Neuronal stem cell (in vitro differentiated cells): ENCODE data around the gene GATD1.

ENCODE experiments used
- DNase-seq: peaks from one replicate; pipeline ENCODE4 v3.0.0-alpha.2; 2013; ENCODE audit warnings: low spot score
- H2AFZ ChIP-seq: one replicate; pipeline ENCODE4 v1.6.1; 2013; ENCODE audit warnings: mild to moderate bottlenecking, low read length, inconsistent platforms
- H2AK5ac ChIP-seq: 2 replicates; pipeline ENCODE4 v1.6.1; 2013; ENCODE audit warnings: low read depth, mild to moderate bottlenecking, inconsistent platforms, low read length, moderate library complexity, mixed read lengths
- H2BK120ac ChIP-seq: 2 replicates; pipeline ENCODE4 v1.6.1; 2013; ENCODE audit warnings: low read depth, mild to moderate bottlenecking, inconsistent platforms, low read length, moderate library complexity, mixed read lengths
- H2BK12ac ChIP-seq: one replicate; pipeline ENCODE4 v1.6.1; 2013; ENCODE audit warnings: low read length, inconsistent platforms
- H2BK15ac ChIP-seq: 2 replicates; pipeline ENCODE4 v1.6.1; 2013; ENCODE audit warnings: mild to moderate bottlenecking, low read length, inconsistent platforms, mixed read lengths
- H2BK5ac ChIP-seq: one replicate; pipeline ENCODE4 v1.6.1; 2013; ENCODE audit warnings: inconsistent platforms, mild to moderate bottlenecking, low read length, moderate library complexity
- H3K14ac ChIP-seq: one replicate; pipeline ENCODE4 v1.6.1; 2013; ENCODE audit warnings: low read length, inconsistent platforms
- H3K18ac ChIP-seq: 2 replicates; pipeline ENCODE4 v1.6.1; 2013; ENCODE audit warnings: low read length, inconsistent platforms
- H3K23ac ChIP-seq: 2 replicates; pipeline ENCODE4 v1.6.1; 2013; ENCODE audit warnings: low read depth, mild to moderate bottlenecking, mixed read lengths, low read length, inconsistent platforms; ENCODE audit not compliant: poor library complexity
- H3K27ac ChIP-seq: replicated peaks from 3 replicates; pipeline ENCODE4 v1.5.1; 2013; ENCODE audit warnings: low read length, inconsistent platforms
- H3K27me3 ChIP-seq, 3 experiments: 2 replicates each; pipeline ENCODE4 v1.6.1; 2013; ENCODE audit warnings: low read length in 3 of 3, mild to moderate bottlenecking in 2 of 3, inconsistent platforms in 1 of 3, low read depth in 1 of 3, mixed read lengths in 1 of 3, moderate library complexity in 1 of 3; ENCODE audit not compliant: control insufficient read depth in 3 of 3, insufficient read depth in 3 of 3
- H3K36me3 ChIP-seq, 2 donors: replicated peaks in 1 of 2; 2 replicates each; pipeline ENCODE4 v1.6.1; 2013; ENCODE audit warnings: low read length in 2 of 2; ENCODE audit not compliant: control insufficient read depth in 2 of 2, insufficient read depth in 2 of 2
- H3K4ac ChIP-seq: 2 replicates; pipeline ENCODE4 v1.6.1; 2013; ENCODE audit warnings: inconsistent platforms, mild to moderate bottlenecking, low read length, moderate library complexity
- H3K4me1 ChIP-seq, 2 donors: 1 replicate in 1 of 2; 2 replicates in 1 of 2; pipeline ENCODE4 v1.6.1; 2013; ENCODE audit warnings: low read length in 2 of 2, low read depth in 1 of 2; ENCODE audit not compliant: control insufficient read depth in 2 of 2, insufficient read depth in 1 of 2
- H3K4me2 ChIP-seq: one replicate; pipeline ENCODE4 v1.6.1; 2013; ENCODE audit warnings: mild to moderate bottlenecking, low read length, inconsistent platforms; ENCODE audit not compliant: insufficient read depth, poor library complexity, severe bottlenecking
- H3K4me3 ChIP-seq, 2 donors: 2 replicates each; pipeline ENCODE4 v1.5.1; 2013; ENCODE audit warnings: low read length in 2 of 2, mild to moderate bottlenecking in 2 of 2, inconsistent platforms in 1 of 2, moderate library complexity in 1 of 2
- H3K79me1 ChIP-seq: one replicate; pipeline ENCODE4 v1.6.1; 2013; ENCODE audit warnings: low read depth, mild to moderate bottlenecking, inconsistent platforms, low read length, moderate library complexity
- H3K9ac ChIP-seq: one replicate; pipeline ENCODE4 v1.6.1; 2013; ENCODE audit warnings: mild to moderate bottlenecking, low read depth, low read length, inconsistent platforms; ENCODE audit not compliant: poor library complexity
- H3K9me3 ChIP-seq, 2 donors: replicated peaks in 1 of 2; 2 replicates each; pipeline versions ENCODE3 to v1.6.1; 2013; ENCODE audit warnings: low read length in 2 of 2, mild to moderate bottlenecking in 2 of 2, inconsistent platforms in 1 of 2, low read depth in 1 of 2, mixed read lengths in 1 of 2, moderate library complexity in 1 of 2; ENCODE audit not compliant: control insufficient read depth in 2 of 2, insufficient read depth in 1 of 2
- H4K8ac ChIP-seq: one replicate; pipeline ENCODE4 v1.6.1; 2013; ENCODE audit warnings: low read depth, mild to moderate bottlenecking, inconsistent platforms, low read length, moderate library complexity
- H4K91ac ChIP-seq: one replicate; pipeline ENCODE4 v1.6.1; 2013; ENCODE audit warnings: low read length, low read depth, mild to moderate bottlenecking, inconsistent platforms; ENCODE audit not compliant: poor library complexity
- WGBS, 2 donors: extraction: QIAGEN DNeasy Blood & Tissue Kit; methylation state at CpG; one replicate each; pipeline ENCODE4 v1.1.7; 2013; ENCODE audit warnings: missing lambda C conversion rate in 2 of 2, mixed read lengths in 1 of 2; ENCODE audit not compliant: insufficient read length in 2 of 2, insufficient replicate concordance in 1 of 2; ENCODE audit errors: extremely low coverage in 2 of 2; 5-methylcytosine and 5-hydroxymethylcytosine counted together

GATD1 gene

GRCh38 chr11:776263-776560 is 1.1 kb downstream of the GATD1 start:
- peaks cover 8 to 19% of the 10 kb centered on the region in 2 donors for H3K4me1 ChIP-seq
- no peaks in the 10 kb centered on the region for H3K9me3 ChIP-seq
- no peak overlapping the region for H3K14ac ChIP-seq
- no peak for DNase-seq
- H3K36me3 ChIP-seq = peaks cover 15 to 60% of the 10 kb centered on the region in 2 donors
- H3K27ac ChIP-seq = no peak overlapping the region
- H3K23ac ChIP-seq = no peak overlapping the region
- H2BK5ac ChIP-seq = peak overlapping the region; percentile 90
- peak overlapping the region; percentile 96 for H3K18ac ChIP-seq
- H2BK120ac ChIP-seq = peak overlapping the region; percentile 72
- H2AK5ac ChIP-seq = peak overlapping the region; percentile 98
- no peak overlapping the region for H2AFZ ChIP-seq
- H4K91ac ChIP-seq = no peak overlapping the region
- no peaks in the 10 kb centered on the region for H3K27me3 ChIP-seq
- peaks cover 26% of the 10 kb centered on the region for H3K79me1 ChIP-seq
- H2BK12ac ChIP-seq = no peak overlapping the region
- no peak overlapping the region for H4K8ac ChIP-seq
- no peak overlapping the region for H3K9ac ChIP-seq
- WGBS, 2 donors = no CpG with 5 or more reads among the region's 11 CpGs
- peak overlapping the region; percentile 93 for H3K4me2 ChIP-seq
- H2BK15ac ChIP-seq = no peak overlapping the region
- peak overlapping the region; percentile 84 for H3K4ac ChIP-seq
- peak overlapping the region; percentile 61 to 90 for H3K4me3 ChIP-seq

GRCh38 chr11:774873-775592 is 2.3 kb downstream of the GATD1 start:
- Histone ChIP-seq H3K9ac (peak overlapping the region; percentile 44), H3K4me1 (peaks cover 8 to 13% of the 10 kb centered on the region in 2 donors), H3K18ac (no peak overlapping the region), H2BK120ac (no peak overlapping the region), H4K8ac (no peak overlapping the region), H3K4ac (no peak overlapping the region), H3K79me1 (peaks cover 28% of the 10 kb centered on the region), H4K91ac (no peak overlapping the region), H3K4me3 (peak overlapping the region; percentile 4 to 16), H3K9me3 (no peaks in the 10 kb centered on the region), H2AFZ (no peak overlapping the region), H3K27me3 (no peaks in the 10 kb centered on the region), H3K14ac (no peak overlapping the region), H2BK15ac (no peak overlapping the region), H2BK12ac (peak overlapping the region; percentile 63), H3K4me2 (peak overlapping the region; percentile 2), H3K36me3 (peaks cover 21 to 64% of the 10 kb centered on the region in 2 donors), H3K27ac (no peak overlapping the region), H2AK5ac (peak overlapping the region; percentile 34), H3K23ac (peak overlapping the region; percentile 73), H2BK5ac (peak overlapping the region; percentile 60)
- no CpG with 5 or more reads among the region's 20 CpGs for WGBS, 2 donors
- DNase-seq = no peak

GRCh38 chr11:773830-774229 is 3.5 kb downstream of the GATD1 start:
- H3K23ac ChIP-seq = peak overlapping the region; percentile 17
- no peak overlapping the region for H2BK15ac ChIP-seq
- no peak overlapping the region for H2AFZ ChIP-seq
- no peak overlapping the region for H2BK5ac ChIP-seq
- H3K27me3 ChIP-seq = no peaks in the 10 kb centered on the region
- no peak for DNase-seq
- H3K4me3 ChIP-seq = no peak overlapping the region
- H3K9me3 ChIP-seq = no peaks in the 10 kb centered on the region
- H3K14ac ChIP-seq = peak overlapping the region; percentile 6
- H2AK5ac ChIP-seq = no peak overlapping the region
- no peak overlapping the region for H3K18ac ChIP-seq
- no peak overlapping the region for H2BK12ac ChIP-seq
- no peak overlapping the region for H4K8ac ChIP-seq
- no peak overlapping the region for H2BK120ac ChIP-seq
- no peak overlapping the region for H4K91ac ChIP-seq
- no peak overlapping the region for H3K9ac ChIP-seq
- peaks cover 17 to 65% of the 10 kb centered on the region in 2 donors for H3K36me3 ChIP-seq
- no peak overlapping the region for H3K4ac ChIP-seq
- no peak overlapping the region for H3K27ac ChIP-seq
- WGBS, 2 donors = no CpG with 5 or more reads among the region's 9 CpGs
- peaks cover 8% of the 10 kb centered on the region in 2 donors for H3K4me1 ChIP-seq
- peaks cover 26% of the 10 kb centered on the region for H3K79me1 ChIP-seq
- H3K4me2 ChIP-seq = no peak overlapping the region

- Histone ChIP-seq H3K36me3 (peaks cover 16 to 61% of the 10 kb centered on the region in 2 donors), H2BK120ac (no peak overlapping the region), H3K27ac (no peak overlapping the region), H4K8ac (no peak overlapping the region), H2BK15ac (no peak overlapping the region), H3K9ac (no peak overlapping the region), H2BK5ac (no peak overlapping the region), H2AK5ac (no peak overlapping the region), H4K91ac (no peak overlapping the region), H3K9me3 (no peaks in the 10 kb centered on the region), H3K18ac (no peak overlapping the region), H2BK12ac (no peak overlapping the region), H2AFZ (no peak overlapping the region), H3K4me3 (no peak overlapping the region), H3K79me1 (peaks cover 26% of the 10 kb centered on the region), H3K4me1 (peaks cover 8% of the 10 kb centered on the region in 2 donors), H3K14ac (no peak overlapping the region), H3K27me3 (no peaks in the 10 kb centered on the region), H3K4me2 (no peak overlapping the region), H3K4ac (no peak overlapping the region), H3K23ac (peak overlapping the region; percentile 17)
- DNase-seq = no peak
- no CpG with 5 or more reads among the region's 5 CpGs for WGBS, 2 donors
Measured at GRCh38 chr11:773425-773824, 3.9 kb downstream of the GATD1 start.
